Tongue (tissue), 2 donors: ENCODE results near the gene PLPP6. TPM values are rescaled to one million over a fixed set of nuclear protein-coding genes. Genes with fewer than 3 reads are reported as not detected.

Experiments used
- DNase-seq: peaks from one replicate; pipeline ENCODE4 v3.0.0-alpha.2; 2015
- total RNA-seq: library from RNA; depleted of rRNA; stranded (reverse); fragments of >200 nt; gene quantifications from one replicate; pipeline ENCODE4 v1.2.3, GENCODE V29; 2014

The PLPP6 gene
- total RNA-seq, 1 donor from 2014 or later, result 5.5 TPM

- no peak for DNase-seq
Measured at GRCh38 chr9:4700091-4700490, 38.0 kb downstream of the PLPP6 start.

- no peak for DNase-seq
Measured at GRCh38 chr9:4700932-4701331, 38.8 kb downstream of the PLPP6 start.

GRCh38 chr9:4701526-4701925 lies 39.4 kb downstream of the PLPP6 start:
- DNase-seq, result no peak

GRCh38 chr9:4704129-4704528 lies 42.0 kb downstream of the PLPP6 start:
- DNase-seq, result no peak

GRCh38 chr9:4706021-4706420 lies 43.9 kb downstream of the PLPP6 start:
- DNase-seq, result no peak

- DNase-seq, result no peak
Measured at GRCh38 chr9:4706971-4707622, 45.0 kb downstream of the PLPP6 start.

- DNase-seq, result no peak
Measured at GRCh38 chr9:4709380-4709779, 47.3 kb downstream of the PLPP6 start.

- no peak for DNase-seq
Measured at GRCh38 chr9:4713849-4714248, 51.8 kb downstream of the PLPP6 start.

GRCh38 chr9:4714266-4715016 lies 52.3 kb downstream of the PLPP6 start:
- no peak for DNase-seq

Other genes with a start within 250 kb of the PLPP6 start
- gene SLC1A1, start 171.8 kb upstream of the PLPP6 start, total RNA-seq, result 1.5 TPM
- gene SPATA6L, start 4.2 kb downstream of the PLPP6 start, total RNA-seq, result 4.2 TPM
- 61.9 TPM for gene CDC37L1, start 17.3 kb downstream of the PLPP6 start, total RNA-seq
- 75.4 TPM for gene AK3, start 78.9 kb downstream of the PLPP6 start, total RNA-seq
- gene RCL1, start 130.7 kb downstream of the PLPP6 start, total RNA-seq, result 29.7 TPM